HG03571 (cell line): Measurements from ENCODE around the gene DUS4L.
A peak's percentile ranks its signal among the peaks of the same experiment; 100 is the strongest.

Source experiments
- ATAC-seq: cut with Tn5 transposase; IDR thresholded peaks from one replicate; pipeline ENCODE4 v1.9.1; 2021; ENCODE audit not compliant: unreplicated experiment

Gene DUS4L

GRCh38 chr7:107579885-107580715 lies 16.3 kb downstream of the DUS4L start, which contains the start of gene BCAP29:
TSS of gene BCAP29 (plus strand) at chr7:107580246. CDS start at chr7:107580773, 527 bp downstream.
- peak; percentile 94 for ATAC-seq

- ATAC-seq = no peak
Observed at GRCh38 chr7:107580716-107581383, 17.1 kb downstream of the DUS4L start.

GRCh38 chr7:107581387-107582013 lies 17.7 kb downstream of the DUS4L start:
- ATAC-seq = no peak

GRCh38 chr7:107582875-107583274 lies 19.1 kb downstream of the DUS4L start:
- ATAC-seq = no peak

- no peak for ATAC-seq
Observed at GRCh38 chr7:107584716-107585115, 20.9 kb downstream of the DUS4L start.

GRCh38 chr7:107588529-107589130 lies 24.9 kb downstream of the DUS4L start:
- no peak for ATAC-seq

GRCh38 chr7:107591421-107591820 lies 27.6 kb downstream of the DUS4L start:
- no peak for ATAC-seq

GRCh38 chr7:107592361-107593024 lies 28.7 kb downstream of the DUS4L start:
- ATAC-seq = no peak

GRCh38 chr7:107593025-107593410 lies 29.2 kb downstream of the DUS4L start:
- no peak for ATAC-seq

GRCh38 chr7:107594961-107595737 lies 31.4 kb downstream of the DUS4L start:
- no peak for ATAC-seq

- ATAC-seq = no peak
Observed at GRCh38 chr7:107596881-107597581, 33.3 kb downstream of the DUS4L start.

- no peak for ATAC-seq
Observed at GRCh38 chr7:107597582-107597916, 33.8 kb downstream of the DUS4L start.

GRCh38 chr7:107597953-107598352 lies 34.2 kb downstream of the DUS4L start:
- ATAC-seq = no peak

- ATAC-seq = no peak
Observed at GRCh38 chr7:107599262-107599661, 35.5 kb downstream of the DUS4L start.

GRCh38 chr7:107600816-107601215 lies 37.0 kb downstream of the DUS4L start:
- ATAC-seq = no peak

- ATAC-seq = no peak
Observed at GRCh38 chr7:107605218-107605815, 41.5 kb downstream of the DUS4L start.

- no peak for ATAC-seq
Observed at GRCh38 chr7:107606303-107606702, 42.5 kb downstream of the DUS4L start.

GRCh38 chr7:107609811-107610261 lies 46.1 kb downstream of the DUS4L start:
- no peak for ATAC-seq

GRCh38 chr7:107610323-107610722 lies 46.6 kb downstream of the DUS4L start:
- ATAC-seq = no peak
